Panc1 (cell line): Measurements from ENCODE around the gene NGB. TPM values are rescaled to one million over a fixed set of nuclear protein-coding genes. Genes with fewer than 3 reads are reported as not detected.
A peak's percentile ranks its signal among the peaks of the same experiment; 100 is the strongest.

ENCODE experiments used
- ATAC-seq: fragments of 200-7000 bp; cut with Tn5 transposase; 2 replicates; pipeline ENCODE4 v1.9.1; 2020; ENCODE audit warnings: mild to moderate bottlenecking, moderate library complexity
- BruUV-seq: library from RNA; stranded (reverse); fragments of 400-500 nt; replicated peaks from 2 replicates; lab custom pipeline; 2021; lab: Mats Ljungman, UMichigan
- CTCF ChIA-PET: fragments of 300-600 bp; sonication (Branson Sonifier 250); formaldehyde crosslinking; loops from one replicate; lab custom pipeline; 2022; ENCODE audit warnings: antibody characterized with exemption; lab: Charles Lee
- POLR2A ChIA-PET: fragments of 300-600 bp; sonication (Branson Sonifier 250); formaldehyde crosslinking; loops from one replicate; lab custom pipeline; 2022; ENCODE audit warnings: antibody characterized with exemption; lab: Charles Lee
- DNase-seq: peaks from one replicate; pipeline ENCODE4 v3.0.0-alpha.2; 2010; ENCODE audit warnings: low read depth, low spot score
- H3K27ac ChIP-seq: 2 replicates; pipeline ENCODE4 v1.5.1; 2011; ENCODE audit warnings: mild to moderate bottlenecking, low read length, inconsistent platforms
- H3K27me3 ChIP-seq: fragments of 200-500 bp; sonication (Bioruptor generic); 2 replicates; pipeline ENCODE4 v1.6.0; 2014; ENCODE audit warnings: low read length, inconsistent platforms; ENCODE audit not compliant: control insufficient read depth, insufficient read depth
- H3K36me3 ChIP-seq: fragments of 200-500 bp; sonication (Bioruptor generic); 2 replicates; pipeline ENCODE4 v1.5.1; 2014; ENCODE audit warnings: inconsistent platforms, mild to moderate bottlenecking, low read length, moderate library complexity; ENCODE audit not compliant: control insufficient read depth, insufficient read depth
- H3K4me1 ChIP-seq: 2 replicates; pipeline ENCODE4 v1.5.1; 2011; ENCODE audit warnings: inconsistent platforms, mild to moderate bottlenecking, low read length, moderate library complexity; ENCODE audit not compliant: control insufficient read depth, insufficient read depth
- H3K4me3 ChIP-seq, 2 experiments: 2 replicates each; pipeline ENCODE4 v1.5.1; 2011 to 2012; ENCODE audit warnings: low read depth in 2 of 2, low read length in 2 of 2, mild to moderate bottlenecking in 2 of 2, inconsistent platforms in 1 of 2, moderate library complexity in 1 of 2
- H3K9me3 ChIP-seq: fragments of 200-500 bp; sonication (Bioruptor generic); 2 replicates; pipeline ENCODE4 v1.5.1; 2014; ENCODE audit warnings: low read depth, mild to moderate bottlenecking, inconsistent platforms, low read length, moderate library complexity; ENCODE audit not compliant: control insufficient read depth, insufficient read depth
- POLR2AphosphoS5 ChIP-seq: IDR thresholded peaks from 2 replicates; pipeline ENCODE4 v1.6.1; 2012; ENCODE audit warnings: mild to moderate bottlenecking, low read depth, low read length, moderate library complexity
- REST ChIP-seq, 2 experiments: IDR thresholded peaks; 2 replicates each; pipeline ENCODE4 v1.6.1; 2011 to 2012; ENCODE audit warnings: low read depth in 2 of 2, control low read depth in 1 of 2, low read length in 1 of 2, mild to moderate bottlenecking in 1 of 2, moderate library complexity in 1 of 2; ENCODE audit not compliant: insufficient read depth in 1 of 2
- SIN3A ChIP-seq: IDR thresholded peaks from 2 replicates; pipeline ENCODE4 v1.6.1; 2012; ENCODE audit warnings: low read depth, mild to moderate bottlenecking, low read length, moderate library complexity, borderline replicate concordance; ENCODE audit not compliant: insufficient read depth
- TCF7L2 ChIP-seq: IDR thresholded peaks from 2 replicates; pipeline ENCODE4 v1.6.1; 2011; ENCODE audit warnings: mild to moderate bottlenecking, low read depth, low read length, inconsistent platforms
- in situ Hi-C: cut with HindIII; loops from 2 replicates; pipeline ENCODE4 v1.10.0; 2016; ENCODE audit warnings: low sequenced_read_pairs, low pct_unique_long_range_greater_than_20kb
- intact Hi-C: fragments of 100-400 bp; cut with micrococcal nuclease; formaldehyde crosslinking; loops from one replicate; pipeline ENCODE4 v1.10.0; 2022; ENCODE audit not compliant: unreplicated experiment
- total RNA-seq: library from RNA; stranded (reverse); gene quantifications from one replicate; pipeline ENCODE4 v1.2.1, GENCODE V29; 2021; ENCODE audit not compliant: unreplicated experiment
- TF ChIP-seq, protein P1 (sequence below): fragments of 450-650 bp; IDR thresholded peaks from 2 replicates; pipeline ENCODE4 v1.5.1; 2017; ENCODE audit warnings: mild to moderate bottlenecking

Gene NGB
- total RNA-seq, 1 experiment from 2014 or later = not detected

DNA sequence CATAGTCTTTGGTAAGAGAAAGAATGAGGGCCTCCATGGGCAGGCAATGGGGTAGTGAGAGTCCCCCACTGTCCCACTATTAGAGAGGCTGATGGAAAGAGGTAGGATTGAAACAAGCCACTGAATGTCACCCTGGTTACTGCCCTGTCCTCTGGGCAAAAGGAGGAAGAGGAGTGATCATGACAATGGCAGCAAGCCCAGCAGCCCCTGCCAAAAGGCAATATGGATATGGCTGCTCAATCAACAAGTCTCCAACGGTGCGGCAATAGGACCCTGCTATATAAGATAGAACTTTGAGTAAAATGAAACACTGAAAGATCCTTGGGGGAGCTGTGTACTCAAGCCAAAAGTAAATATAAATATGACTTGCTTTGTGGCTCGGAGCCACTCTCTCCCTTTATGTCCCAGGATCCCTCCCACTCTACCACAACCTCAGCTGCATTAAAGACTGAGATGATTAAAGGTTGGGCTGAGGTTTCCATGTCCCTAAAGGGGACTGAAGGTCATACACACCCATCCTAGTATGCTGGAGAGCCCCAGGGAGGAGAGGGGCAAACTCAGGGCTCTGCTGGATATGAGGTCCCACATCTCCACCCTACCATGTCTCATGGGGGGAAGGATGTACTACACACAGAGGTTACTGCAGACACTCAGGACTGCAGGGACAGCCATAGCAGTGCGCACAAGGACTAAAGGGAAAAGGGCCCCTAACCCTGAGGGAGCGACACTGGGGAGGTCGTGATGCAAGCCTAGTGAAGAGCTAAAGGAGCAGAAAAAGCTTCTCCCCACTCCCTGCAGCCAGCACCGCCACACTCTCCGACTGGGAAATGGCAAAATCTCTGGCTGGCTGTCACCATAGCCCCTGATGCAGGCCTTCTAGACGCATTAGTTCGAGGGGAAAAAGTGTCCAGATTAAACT, 43.8 kb upstream of the NGB start:
- ATAC-seq = peak; percentile 45
- H3K9me3 ChIP-seq = no peaks in the 10 kb centered on the region
- no peak overlapping the region for H3K4me3 ChIP-seq
- no TSS peak for BruUV-seq
- TF ChIP-seq POLR2AphosphoS5 = no peak
- H3K27ac ChIP-seq = peak overlapping the region; percentile 59
- ChIA-PET POLR2A (no interaction called here), CTCF (interaction anchor here (0.6 to 2.2 kb wide), 7 partner anchors 11 to 175 kb away, joined by 3 to 33 read pairs (median 8); no protein-coding TSS in a partner anchor)
- peaks cover 50% of the 10 kb centered on the region for H3K4me1 ChIP-seq
- DNase-seq = no peak
- no peaks in the 10 kb centered on the region for H3K36me3 ChIP-seq
- intact Hi-C loops (loop anchor here (5.0 kb wide), 1 partner anchor 162 kb away; no protein-coding TSS in a partner anchor), in situ Hi-C loops (no loop called here)
- H3K27me3 ChIP-seq = no peaks in the 10 kb centered on the region

- Histone ChIP-seq H3K27ac (peak overlapping the region; percentile 59), H3K9me3 (no peaks in the 10 kb centered on the region), H3K27me3 (no peaks in the 10 kb centered on the region), H3K4me1 (peaks cover 43% of the 10 kb centered on the region), H3K36me3 (no peaks in the 10 kb centered on the region), H3K4me3 (no peak overlapping the region)
- intact Hi-C loops (no loop called here), in situ Hi-C loops (no loop called here)
- DNase-seq = peak; percentile 66
- peak; percentile 81 for ATAC-seq
- POLR2A ChIA-PET = no interaction called here
- CTCF ChIA-PET = interaction anchor here (1.5 kb wide), 1 partner anchor 10 kb away, joined by 8 read pairs; no protein-coding TSS in a partner anchor
- TF ChIP-seq REST (IDR thresholded peaks at IDR 0.05; ENCODE audit: insufficient read depth in 1 of 2, low read depth in 2 of 2, low read length in 1 of 2) (no peak), POLR2AphosphoS5 (no peak), SIN3A (no peak), TCF7L2 (no peak)
- TF ChIP-seq, protein P1, sequence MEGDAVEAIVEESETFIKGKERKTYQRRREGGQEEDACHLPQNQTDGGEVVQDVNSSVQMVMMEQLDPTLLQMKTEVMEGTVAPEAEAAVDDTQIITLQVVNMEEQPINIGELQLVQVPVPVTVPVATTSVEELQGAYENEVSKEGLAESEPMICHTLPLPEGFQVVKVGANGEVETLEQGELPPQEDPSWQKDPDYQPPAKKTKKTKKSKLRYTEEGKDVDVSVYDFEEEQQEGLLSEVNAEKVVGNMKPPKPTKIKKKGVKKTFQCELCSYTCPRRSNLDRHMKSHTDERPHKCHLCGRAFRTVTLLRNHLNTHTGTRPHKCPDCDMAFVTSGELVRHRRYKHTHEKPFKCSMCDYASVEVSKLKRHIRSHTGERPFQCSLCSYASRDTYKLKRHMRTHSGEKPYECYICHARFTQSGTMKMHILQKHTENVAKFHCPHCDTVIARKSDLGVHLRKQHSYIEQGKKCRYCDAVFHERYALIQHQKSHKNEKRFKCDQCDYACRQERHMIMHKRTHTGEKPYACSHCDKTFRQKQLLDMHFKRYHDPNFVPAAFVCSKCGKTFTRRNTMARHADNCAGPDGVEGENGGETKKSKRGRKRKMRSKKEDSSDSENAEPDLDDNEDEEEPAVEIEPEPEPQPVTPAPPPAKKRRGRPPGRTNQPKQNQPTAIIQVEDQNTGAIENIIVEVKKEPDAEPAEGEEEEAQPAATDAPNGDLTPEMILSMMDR = no peak
- no TSS peak for BruUV-seq
These were observed 43.0 kb upstream of the NGB start for GRCh38 chr14:77314043-77314442.

GRCh38 chr14:77313371-77313770, 42.4 kb upstream of the NGB start:
- ChIA-PET CTCF (no interaction called here), POLR2A (no interaction called here)
- H3K27me3 ChIP-seq = no peaks in the 10 kb centered on the region
- H3K4me1 ChIP-seq = peaks cover 38% of the 10 kb centered on the region
- ATAC-seq = no peak
- TF ChIP-seq, protein P1 = no peak
- no peak for TF ChIP-seq TCF7L2
- TF ChIP-seq SIN3A = no peak
- no peak for TF ChIP-seq REST (IDR thresholded peaks at IDR 0.05; ENCODE audit: insufficient read depth in 1 of 2, low read depth in 2 of 2, low read length in 1 of 2)
- no peak for TF ChIP-seq POLR2AphosphoS5
- H3K4me3 ChIP-seq = no peak overlapping the region
- H3K36me3 ChIP-seq = no peaks in the 10 kb centered on the region
- H3K27ac ChIP-seq = peak overlapping the region; percentile 9; the same call in 1 of the 2 replicates
- no peak for DNase-seq
- in situ Hi-C loops = no loop called here
- intact Hi-C loops = no loop called here
- BruUV-seq = no TSS peak
- H3K9me3 ChIP-seq = no peaks in the 10 kb centered on the region
